Progenitor cell of endocrine pancreas (in vitro differentiated cells): ENCODE measurements around the gene ERCC4. TPM values are rescaled to one million over a fixed set of nuclear protein-coding genes. Genes with fewer than 3 reads are reported as not detected.

ENCODE experiments used
- DNase-seq: peaks from one replicate; pipeline ENCODE4 v3.0.0; 2021; ENCODE audit warnings: low spot score; ENCODE audit not compliant: unreplicated experiment
- H3K27ac Mint-ChIP-seq: 2 replicates; pipeline ENCODE4 v1.8.0; 2021; ENCODE audit warnings: mild to moderate bottlenecking, moderate library complexity, mixed read lengths
- H3K27me3 Mint-ChIP-seq: 2 replicates; pipeline ENCODE4 v1.8.0; 2021; ENCODE audit warnings: mixed read lengths
- H3K36me3 Mint-ChIP-seq: 2 replicates; pipeline ENCODE4 v1.8.0; 2022; ENCODE audit warnings: mixed read lengths; ENCODE audit not compliant: insufficient read depth
- H3K4me1 Mint-ChIP-seq: 2 replicates; pipeline ENCODE4 v1.8.0; 2021; ENCODE audit warnings: low read depth, mixed read lengths
- H3K4me3 Mint-ChIP-seq: 2 replicates; pipeline ENCODE4 v1.8.0; 2021; ENCODE audit warnings: low read depth, mild to moderate bottlenecking, moderate library complexity, mixed read lengths
- H3K9me3 Mint-ChIP-seq: 2 replicates; pipeline ENCODE4 v1.8.0; 2021; ENCODE audit warnings: low read depth, mixed read lengths
- CTCF ChIP-seq: fragments of 200-600 bp; sonication (generic); IDR thresholded peaks from one replicate; pipeline ENCODE4 v1.5.0; 2021; ENCODE audit warnings: antibody characterized with exemption, mild to moderate bottlenecking; ENCODE audit not compliant: unreplicated experiment
- long read RNA-seq: library from polyadenylated mRNA; unstranded; transcript quantifications from one replicate; pipeline ENCODE4 v2.0.0, GENCODE V29; 2020
- total RNA-seq: library from RNA; stranded (reverse); gene quantifications from 2 replicates; pipeline ENCODE4 v1.2.1, GENCODE V29; 2021

The ERCC4 gene
- total RNA-seq: 13.6 and 19.3 TPM in 2 replicates
- long read RNA-seq, transcript ERCC4-207 (6 exons, 2,073 nt): major isoform, 7 of 20 reads
- long read RNA-seq, partial matches to known transcripts: 8 of 20 reads
- long read RNA-seq, other reads (novel, unspliced or antisense): 3 of 20 reads

GRCh38 chr16:13919683-13920509, at the start of gene ERCC4:
Gene ERCC4 (plus strand): TSS chr16:13920154. CDS start chr16:13920166, 12 bp downstream.
- peak; percentile 99 for DNase-seq
- TF ChIP-seq CTCF: peak; percentile 95
- Mint-ChIP-seq H3K27ac (peak within 1 kb of the TSS; percentile 93), H3K9me3 (no peaks in the 10 kb centered on the region), H3K36me3 (peaks cover 3% of the 10 kb centered on the region), H3K4me1 (peaks cover 20% of the 10 kb centered on the region), H3K27me3 (no peaks in the 10 kb centered on the region), H3K4me3 (peak within 1 kb of the TSS; percentile 97)

- H3K4me1 Mint-ChIP-seq: peaks cover 7% of the 10 kb centered on the region
- peak; percentile 68 for TF ChIP-seq CTCF
- DNase-seq: no peak
- no peak overlapping the region for H3K4me3 Mint-ChIP-seq
- H3K9me3 Mint-ChIP-seq: peaks cover 5% of the 10 kb centered on the region
- no peaks in the 10 kb centered on the region for H3K36me3 Mint-ChIP-seq
- H3K27ac Mint-ChIP-seq: no peak overlapping the region
- no peaks in the 10 kb centered on the region for H3K27me3 Mint-ChIP-seq
Observed at GRCh38 chr16:13873835-13874438, 46.0 kb upstream of the ERCC4 start.

GRCh38 chr16:13875614-13876284, 44.2 kb upstream of the ERCC4 start:
- no peak for TF ChIP-seq CTCF
- peaks cover 7% of the 10 kb centered on the region for H3K4me1 Mint-ChIP-seq
- H3K27me3 Mint-ChIP-seq: no peaks in the 10 kb centered on the region
- H3K27ac Mint-ChIP-seq: no peak overlapping the region
- H3K9me3 Mint-ChIP-seq: no peaks in the 10 kb centered on the region
- no peaks in the 10 kb centered on the region for H3K36me3 Mint-ChIP-seq
- no peak overlapping the region for H3K4me3 Mint-ChIP-seq
- DNase-seq: no peak

DNA sequence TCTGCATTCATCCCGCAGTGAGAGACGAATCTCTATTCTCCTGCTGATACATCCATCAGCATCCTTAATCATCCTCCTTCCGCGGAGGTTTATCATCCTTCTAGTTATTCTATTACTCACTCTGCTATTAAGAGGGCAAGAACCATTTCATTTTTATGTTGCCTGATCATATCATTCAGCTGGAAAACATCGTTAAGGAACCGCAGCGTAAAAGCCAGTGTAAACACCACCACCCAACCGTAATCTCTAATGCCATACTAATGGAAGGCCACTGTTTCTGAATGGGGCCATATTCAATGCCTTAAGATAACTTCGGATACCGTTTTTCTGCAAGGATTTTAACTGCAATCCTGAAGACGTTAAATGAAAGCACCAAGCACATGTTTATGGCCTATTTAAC, 36.7 kb upstream of the ERCC4 start:
- no peaks in the 10 kb centered on the region for H3K36me3 Mint-ChIP-seq
- TF ChIP-seq CTCF: no peak
- no peak overlapping the region for H3K27ac Mint-ChIP-seq
- no peaks in the 10 kb centered on the region for H3K27me3 Mint-ChIP-seq
- no peak for DNase-seq
- H3K9me3 Mint-ChIP-seq: peaks cover 11% of the 10 kb centered on the region
- H3K4me1 Mint-ChIP-seq: peaks cover 8% of the 10 kb centered on the region
- no peak overlapping the region for H3K4me3 Mint-ChIP-seq

DNA sequence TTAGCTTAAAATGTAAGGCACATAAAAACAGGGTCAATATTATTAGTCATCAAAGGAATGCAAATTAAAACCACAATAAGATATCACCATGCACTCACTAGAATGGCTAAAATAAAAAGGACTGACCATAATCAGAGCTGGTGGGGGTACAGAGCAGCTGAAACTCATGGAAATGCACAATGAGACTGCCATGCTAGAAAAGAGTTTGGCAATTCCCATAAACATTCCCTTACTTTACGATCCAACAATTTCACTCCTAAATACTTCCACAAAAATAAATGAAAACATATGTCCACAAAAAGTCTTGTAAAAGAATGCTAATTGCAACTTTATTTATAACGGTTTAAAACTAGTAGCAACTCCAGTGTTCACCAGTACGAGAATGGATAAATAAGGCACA, 36.1 kb upstream of the ERCC4 start:
- no peak for DNase-seq
- Mint-ChIP-seq H3K9me3 (peaks cover 11% of the 10 kb centered on the region), H3K4me3 (no peak overlapping the region), H3K36me3 (no peaks in the 10 kb centered on the region), H3K27ac (no peak overlapping the region), H3K4me1 (peaks cover 8% of the 10 kb centered on the region), H3K27me3 (no peaks in the 10 kb centered on the region)
- no peak for TF ChIP-seq CTCF
